ENCODE measurements around the gene TUBG1.

DNA sequence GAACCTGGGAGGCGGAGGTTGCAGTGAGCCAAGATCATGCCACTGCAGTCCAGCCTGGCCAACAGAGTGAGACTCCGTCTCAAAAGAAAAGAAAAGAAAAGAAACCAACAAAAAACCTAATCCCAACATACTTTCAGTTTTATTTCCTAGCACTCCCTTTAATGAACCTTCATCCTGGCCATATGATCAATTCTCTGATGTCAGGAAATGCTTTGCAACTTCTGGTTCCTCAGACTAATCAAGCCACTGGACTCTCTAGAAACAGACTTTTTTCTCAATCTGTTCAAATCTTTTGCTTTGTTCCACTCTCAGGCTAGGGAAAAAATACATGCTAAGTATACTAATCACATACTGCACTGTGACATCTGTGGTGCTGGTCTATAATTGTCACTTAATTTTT, 18.6 kb upstream of the TUBG1 start:
- TF ChIP-seq CTCF (IDR thresholded peaks at IDR 0.05; ENCODE audit: low read depth, low read length, poor library complexity, severe bottlenecking) (no peak), EZH2phosphoT487 (IDR thresholded peaks at IDR 0.05; ENCODE audit: borderline replicate concordance, low read length) (no peak)

Measured in DOHH2 (cell line).